Mesenchymal stem cell (in vitro differentiated cells and primary cell): Measurements from ENCODE around the gene ARAF.

Source experiments
- DNase-seq: peaks from one replicate; pipeline ENCODE4 v3.0.0-alpha.2; 2013
- H2AFZ ChIP-seq: one replicate; pipeline ENCODE4 v1.6.1; 2013; ENCODE audit warnings: low read depth, mild to moderate bottlenecking, control low read depth, inconsistent platforms, low read length, moderate library complexity
- H2AK5ac ChIP-seq: 2 replicates; pipeline ENCODE4 v1.6.1; 2013; ENCODE audit warnings: low read length, moderate library complexity, mild to moderate bottlenecking, inconsistent platforms; ENCODE audit not compliant: severe bottlenecking
- H2BK120ac ChIP-seq: one replicate; pipeline ENCODE4 v1.6.1; 2013; ENCODE audit warnings: low read depth, mild to moderate bottlenecking, inconsistent platforms, low read length, moderate library complexity
- H2BK12ac ChIP-seq, 2 experiments: one replicate each; pipeline ENCODE4 v1.6.1; 2013; ENCODE audit warnings: inconsistent platforms in 2 of 2, low read length in 2 of 2, mild to moderate bottlenecking in 2 of 2, moderate library complexity in 2 of 2, control low read depth in 1 of 2
- H2BK15ac ChIP-seq: one replicate; pipeline ENCODE4 v1.6.1; 2013; ENCODE audit warnings: mild to moderate bottlenecking, low read depth, inconsistent platforms; ENCODE audit not compliant: poor library complexity, severe bottlenecking
- H2BK5ac ChIP-seq: 2 replicates; pipeline ENCODE4 v1.6.1; 2013; ENCODE audit warnings: low read depth, mild to moderate bottlenecking, low read length, control low read depth, inconsistent platforms; ENCODE audit not compliant: poor library complexity, severe bottlenecking
- H3K14ac ChIP-seq, 2 experiments: one replicate each; pipeline ENCODE4 v1.6.1; 2013; ENCODE audit warnings: inconsistent platforms in 2 of 2, low read length in 2 of 2, control low read depth in 1 of 2, mild to moderate bottlenecking in 1 of 2, moderate library complexity in 1 of 2
- H3K18ac ChIP-seq, 2 experiments: one replicate each; pipeline ENCODE4 v1.6.1; 2013; ENCODE audit warnings: inconsistent platforms in 2 of 2, low read length in 2 of 2, control low read depth in 1 of 2, low read depth in 1 of 2, mild to moderate bottlenecking in 1 of 2
- H3K23ac ChIP-seq, 2 experiments: one replicate each; pipeline ENCODE4 v1.6.1; 2013; ENCODE audit warnings: inconsistent platforms in 2 of 2, low read length in 2 of 2, mild to moderate bottlenecking in 2 of 2, moderate library complexity in 2 of 2, control low read depth in 1 of 2
- H3K27ac ChIP-seq: 2 replicates; pipeline ENCODE4 v1.5.1; 2013; ENCODE audit warnings: mild to moderate bottlenecking, moderate library complexity, low read length, control low read depth, inconsistent platforms; ENCODE audit not compliant: poor library complexity, severe bottlenecking
- H3K27me3 ChIP-seq, 2 experiments: 2 replicates each; pipeline versions ENCODE4 v1.6.1 to v1.7.0; 2013; ENCODE audit warnings: low read length in 2 of 2, mild to moderate bottlenecking in 2 of 2, moderate library complexity in 2 of 2, control low read depth in 1 of 2, inconsistent platforms in 1 of 2; ENCODE audit not compliant: control insufficient read depth in 1 of 2, insufficient read depth in 1 of 2
- H3K36me3 ChIP-seq, 2 experiments: 2 replicates each; pipeline versions ENCODE4 v1.6.1 to v1.7.0; 2013; ENCODE audit warnings: low read length in 2 of 2, control low read depth in 1 of 2, inconsistent platforms in 1 of 2, low read depth in 1 of 2, mild to moderate bottlenecking in 1 of 2; ENCODE audit not compliant: insufficient read depth in 2 of 2, control insufficient read depth in 1 of 2
- H3K4ac ChIP-seq, 2 experiments: one replicate each; pipeline ENCODE4 v1.6.1; 2013; ENCODE audit warnings: inconsistent platforms in 2 of 2, low read length in 2 of 2, mild to moderate bottlenecking in 2 of 2, moderate library complexity in 2 of 2, control low read depth in 1 of 2, low read depth in 1 of 2
- H3K4me1 ChIP-seq: 2 replicates; pipeline ENCODE4 v1.6.1; 2013; ENCODE audit warnings: low read depth, low read length, control low read depth; ENCODE audit not compliant: control insufficient read depth, insufficient read depth
- H3K4me2 ChIP-seq: 2 replicates; pipeline ENCODE4 v1.6.1; 2013; ENCODE audit warnings: low read length, mild to moderate bottlenecking, inconsistent platforms; ENCODE audit not compliant: poor library complexity, severe bottlenecking
- H3K4me3 ChIP-seq, 2 experiments: 2 replicates each; pipeline versions ENCODE4 v1.5.1 to v1.7.0; 2013; ENCODE audit warnings: low read length in 2 of 2, mild to moderate bottlenecking in 2 of 2, control low read depth in 1 of 2, low read depth in 1 of 2; ENCODE audit not compliant: insufficient read depth in 1 of 2
- H3K79me1 ChIP-seq: replicated peaks from 2 replicates; pipeline ENCODE4 v1.6.1; 2013; ENCODE audit warnings: mild to moderate bottlenecking, control low read depth, low read length, inconsistent platforms; ENCODE audit not compliant: poor library complexity, severe bottlenecking
- H3K9ac ChIP-seq: 2 replicates; pipeline ENCODE4 v1.7.0; 2013; ENCODE audit warnings: mild to moderate bottlenecking, low read length, moderate library complexity
- H3K9me3 ChIP-seq: 2 replicates; pipeline ENCODE4 v1.7.0; 2013; ENCODE audit warnings: mild to moderate bottlenecking, low read length; ENCODE audit not compliant: control insufficient read depth
- H4K8ac ChIP-seq: one replicate; pipeline ENCODE4 v1.6.1; 2013; ENCODE audit warnings: inconsistent platforms, mild to moderate bottlenecking, low read length, moderate library complexity
- H4K91ac ChIP-seq: one replicate; pipeline ENCODE4 v1.6.1; 2013; ENCODE audit warnings: mild to moderate bottlenecking, low read length, inconsistent platforms
- WGBS: methylation state at CpG from one replicate; pipeline ENCODE4 v1.1.7; 2013; ENCODE audit warnings: mixed read lengths; 5-methylcytosine and 5-hydroxymethylcytosine counted together

The ARAF gene

DNA sequence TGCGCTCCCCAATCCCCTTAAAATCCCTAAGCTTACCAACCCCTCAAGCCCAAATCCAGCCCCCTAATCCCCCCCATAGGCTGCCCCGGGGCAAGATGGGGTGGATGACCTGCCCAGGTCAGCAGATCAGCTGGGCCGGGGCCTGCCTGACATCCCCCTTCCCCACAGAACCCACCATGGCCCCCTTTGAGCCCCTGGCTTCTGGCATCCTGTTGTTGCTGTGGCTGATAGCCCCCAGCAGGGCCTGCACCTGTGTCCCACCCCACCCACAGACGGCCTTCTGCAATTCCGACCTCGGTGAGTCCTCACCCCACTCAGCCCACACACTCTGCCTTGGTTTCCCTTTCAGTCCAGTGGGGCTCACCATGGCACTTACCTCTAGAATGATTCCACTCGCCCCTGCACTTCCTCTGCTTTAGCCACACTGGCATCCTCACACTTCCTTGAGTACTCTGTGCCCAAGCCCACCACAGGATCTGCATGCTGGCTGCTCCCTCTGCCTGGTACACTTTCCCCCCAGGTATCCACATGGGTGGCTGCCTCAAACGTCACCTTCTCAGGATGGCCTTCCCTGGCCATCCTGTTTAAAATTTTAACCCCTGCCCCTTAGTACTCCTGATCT is 22.3 kb downstream of the ARAF start:
- Histone ChIP-seq H3K18ac (peak overlapping the region in 1 of 2 experiments; percentile 28), H3K27ac (no peak overlapping the region), H3K4me3 (peak overlapping the region in 1 of 2 experiments; percentile 80), H2AK5ac (no peak overlapping the region), H3K14ac (peak overlapping the region in 1 of 2 experiments; percentile 95), H3K4me1 (peaks cover 13% of the 10 kb centered on the region), H3K4me2 (peak overlapping the region; percentile 61), H2BK120ac (no peak overlapping the region), H3K79me1 (peaks cover 3% of the 10 kb centered on the region), H3K9ac (peak overlapping the region; percentile 91), H3K4ac (no peak overlapping the region), H2BK5ac (no peak overlapping the region), H2BK15ac (no peak overlapping the region), H3K23ac (no peak overlapping the region), H2BK12ac (no peak overlapping the region), H4K8ac (no peak overlapping the region), H2AFZ (no peak overlapping the region), H4K91ac (no peak overlapping the region), H3K9me3 (no peaks in the 10 kb centered on the region), H3K27me3 (peaks cover 0 to 7% of the 10 kb centered on the region in 2 experiments), H3K36me3 (peaks cover 19 to 24% of the 10 kb centered on the region in 2 experiments)
- DNase-seq, result no peak
- WGBS, result 79% methylated on average over 7 of the region's 8 CpGs

DNA sequence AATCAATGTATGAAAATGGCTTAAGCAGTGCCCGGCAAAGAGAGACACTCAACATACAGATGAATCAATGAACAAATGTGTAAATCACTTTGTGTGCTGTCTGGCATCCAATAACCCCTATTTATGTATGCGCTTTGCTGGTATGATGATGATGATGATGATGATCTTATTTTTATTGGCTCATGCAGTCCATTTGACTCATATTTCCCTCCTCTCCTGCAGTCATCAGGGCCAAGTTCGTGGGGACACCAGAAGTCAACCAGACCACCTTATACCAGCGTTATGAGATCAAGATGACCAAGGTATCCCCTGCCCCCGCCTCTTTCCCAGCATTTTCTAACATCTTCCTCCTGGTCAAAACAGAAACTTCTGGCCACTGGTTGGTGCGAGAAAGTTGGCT is 23.7 kb downstream of the ARAF start:
- Histone ChIP-seq H2AK5ac (no peak overlapping the region), H3K4ac (no peak overlapping the region), H3K4me1 (peaks cover 12% of the 10 kb centered on the region), H3K79me1 (peaks cover 3% of the 10 kb centered on the region), H3K36me3 (peaks cover 19 to 24% of the 10 kb centered on the region in 2 experiments), H3K27me3 (peaks cover 0 to 7% of the 10 kb centered on the region in 2 experiments), H3K9ac (peak overlapping the region; percentile 91), H3K14ac (no peak overlapping the region), H2AFZ (no peak overlapping the region), H2BK120ac (no peak overlapping the region), H2BK12ac (no peak overlapping the region), H3K23ac (no peak overlapping the region), H3K4me3 (peak overlapping the region in 1 of 2 experiments; percentile 80), H2BK15ac (no peak overlapping the region), H3K27ac (no peak overlapping the region), H3K9me3 (no peaks in the 10 kb centered on the region), H3K4me2 (no peak overlapping the region), H4K91ac (no peak overlapping the region), H2BK5ac (no peak overlapping the region), H3K18ac (no peak overlapping the region), H4K8ac (no peak overlapping the region)
- no peak for DNase-seq
- WGBS, result 92% methylated on average over 2 of the region's 6 CpGs

DNA sequence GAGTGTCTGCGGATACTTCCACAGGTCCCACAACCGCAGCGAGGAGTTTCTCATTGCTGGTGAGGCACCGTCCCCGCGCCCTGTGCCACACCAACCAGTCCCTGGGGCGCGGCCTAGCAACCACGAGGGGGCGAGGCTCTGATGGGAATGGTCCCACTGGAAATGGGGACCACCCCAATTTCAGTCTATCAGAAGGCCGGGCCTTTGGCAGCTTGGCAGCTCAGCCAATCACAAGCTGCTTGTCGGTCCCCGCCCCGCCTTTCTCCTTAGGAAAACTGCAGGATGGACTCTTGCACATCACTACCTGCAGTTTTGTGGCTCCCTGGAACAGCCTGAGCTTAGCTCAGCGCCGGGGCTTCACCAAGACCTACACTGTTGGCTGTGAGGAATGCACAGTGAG is 24.3 kb downstream of the ARAF start:
- 97% methylated on average over 16 of the region's 16 CpGs for WGBS
- Histone ChIP-seq H2AFZ (no peak overlapping the region), H3K27me3 (peaks cover 0 to 7% of the 10 kb centered on the region in 2 experiments), H3K9me3 (no peaks in the 10 kb centered on the region), H2BK12ac (no peak overlapping the region), H2AK5ac (no peak overlapping the region), H3K36me3 (peaks cover 19 to 24% of the 10 kb centered on the region in 2 experiments), H3K14ac (no peak overlapping the region), H3K4ac (no peak overlapping the region), H3K18ac (no peak overlapping the region), H4K8ac (no peak overlapping the region), H4K91ac (no peak overlapping the region), H3K4me3 (peak overlapping the region in 1 of 2 experiments; percentile 80), H2BK15ac (no peak overlapping the region), H3K27ac (no peak overlapping the region), H3K79me1 (peaks cover 3% of the 10 kb centered on the region), H2BK5ac (no peak overlapping the region), H3K4me2 (no peak overlapping the region), H3K9ac (peak overlapping the region; percentile 91), H2BK120ac (no peak overlapping the region), H3K23ac (no peak overlapping the region), H3K4me1 (peaks cover 12% of the 10 kb centered on the region)
- DNase-seq, result no peak

DNA sequence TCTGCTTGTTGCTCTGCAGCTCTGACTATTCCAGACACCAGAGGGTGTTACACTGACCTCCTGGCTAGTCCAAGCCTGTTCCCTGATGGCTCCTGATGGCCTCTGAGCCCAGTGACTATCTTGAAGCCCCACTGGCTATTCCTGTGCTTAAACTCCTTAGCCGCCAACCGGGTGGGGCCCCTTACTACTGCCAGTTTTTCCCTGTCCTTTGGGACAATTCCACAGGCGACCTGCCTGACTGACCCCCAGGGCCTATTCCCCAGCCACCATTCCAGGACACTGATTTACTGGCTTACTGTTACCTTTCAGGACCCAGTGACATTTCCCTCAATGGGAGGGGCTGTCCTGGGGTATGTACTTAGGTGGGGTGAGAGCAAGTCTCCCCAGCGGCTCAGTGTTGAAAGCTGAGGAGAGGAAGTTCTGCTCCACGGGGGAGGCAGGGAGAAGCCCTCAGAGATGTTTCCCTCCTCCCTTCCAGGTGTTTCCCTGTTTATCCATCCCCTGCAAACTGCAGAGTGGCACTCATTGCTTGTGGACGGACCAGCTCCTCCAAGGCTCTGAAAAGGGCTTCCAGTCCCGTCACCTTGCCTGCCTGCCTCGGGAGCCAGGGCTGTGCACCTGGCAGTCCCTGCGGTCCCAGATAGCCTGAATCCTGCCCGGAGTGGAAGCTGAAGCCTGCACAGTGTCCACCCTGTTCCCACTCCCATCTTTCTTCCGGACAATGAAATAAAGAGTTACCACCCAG is 25.2 kb downstream of the ARAF start:
- Histone ChIP-seq H4K91ac (no peak overlapping the region), H3K4me1 (peaks cover 12% of the 10 kb centered on the region), H3K4me3 (peak overlapping the region in 1 of 2 experiments; percentile 80), H3K9ac (peak overlapping the region; percentile 7), H3K14ac (no peak overlapping the region), H2BK15ac (no peak overlapping the region), H3K4ac (no peak overlapping the region), H3K18ac (no peak overlapping the region), H3K27me3 (peaks cover 0 to 7% of the 10 kb centered on the region in 2 experiments), H4K8ac (no peak overlapping the region), H3K23ac (no peak overlapping the region), H3K9me3 (no peaks in the 10 kb centered on the region), H3K4me2 (no peak overlapping the region), H2AK5ac (no peak overlapping the region), H3K27ac (no peak overlapping the region), H2BK5ac (no peak overlapping the region), H2BK12ac (no peak overlapping the region), H3K79me1 (peaks cover 3% of the 10 kb centered on the region), H3K36me3 (peaks cover 19 to 24% of the 10 kb centered on the region in 2 experiments), H2BK120ac (no peak overlapping the region), H2AFZ (no peak overlapping the region)
- 96% methylated on average over 8 of the region's 11 CpGs for WGBS
- DNase-seq, result no peak
